H1 (cell line): Measurements from ENCODE around the gene ADCK1.

Experiments
- CBX5 ChIP-seq: fragments of 300-800, 300-1000 bp; sonication (generic); IDR thresholded peaks from 2 replicates; pipeline ENCODE4 v1.7.1; 2016; ENCODE audit warnings: antibody characterized with exemption, low read length, low read depth
- EZH2 ChIP-seq: fragments of 200-600 bp; sonication (generic); IDR thresholded peaks from 2 replicates; pipeline ENCODE4 v1.7.1; 2012; ENCODE audit warnings: low read depth, mild to moderate bottlenecking, moderate library complexity, low read length, inconsistent platforms; ENCODE audit not compliant: severe bottlenecking
- POLR2A ChIP-seq, 2 experiments: IDR thresholded peaks; 1 replicate in 1 of 2; 2 replicates in 1 of 2; pipeline ENCODE4 v1.6.1; 2011; ENCODE audit warnings: low read depth in 2 of 2, low read length in 2 of 2, mild to moderate bottlenecking in 2 of 2; ENCODE audit errors: control extremely low read depth in 1 of 2
- SIN3A ChIP-seq, 2 experiments: IDR thresholded peaks in 1 of 2; conservative IDR thresholded peaks in 1 of 2; 2 replicates each; pipeline ENCODE4 v1.6.1; 2011 to 2012; ENCODE audit warnings: low read length in 2 of 2, improper control_type of control experiment in 1 of 2, low read depth in 1 of 2, mild to moderate bottlenecking in 1 of 2
- SP1 ChIP-seq: IDR thresholded peaks from 2 replicates; pipeline ENCODE4 v1.6.1; 2011; ENCODE audit warnings: low read depth, low read length
- TAF1 ChIP-seq: IDR thresholded peaks from 2 replicates; pipeline ENCODE4 v1.6.1; 2011; ENCODE audit warnings: mild to moderate bottlenecking, low read depth, low read length
- TEAD4 ChIP-seq: IDR thresholded peaks from 2 replicates; pipeline ENCODE4 v1.6.1; 2012; ENCODE audit warnings: low read depth, low read length, inconsistent platforms, mixed read lengths
- TF ChIP-seq, protein P1 (sequence below), 3 experiments: IDR thresholded peaks; 1 replicate in 2 of 3; 2 replicates in 1 of 3; pipeline versions ENCODE4 v1.5.1 to v1.6.1; 2011; ENCODE audit warnings: low read length in 3 of 3, mild to moderate bottlenecking in 3 of 3, inconsistent platforms in 2 of 3, low read depth in 1 of 3, moderate library complexity in 1 of 3; ENCODE audit not compliant: insufficient read depth in 1 of 3; ENCODE audit errors: control extremely low read depth in 1 of 3

DNA sequence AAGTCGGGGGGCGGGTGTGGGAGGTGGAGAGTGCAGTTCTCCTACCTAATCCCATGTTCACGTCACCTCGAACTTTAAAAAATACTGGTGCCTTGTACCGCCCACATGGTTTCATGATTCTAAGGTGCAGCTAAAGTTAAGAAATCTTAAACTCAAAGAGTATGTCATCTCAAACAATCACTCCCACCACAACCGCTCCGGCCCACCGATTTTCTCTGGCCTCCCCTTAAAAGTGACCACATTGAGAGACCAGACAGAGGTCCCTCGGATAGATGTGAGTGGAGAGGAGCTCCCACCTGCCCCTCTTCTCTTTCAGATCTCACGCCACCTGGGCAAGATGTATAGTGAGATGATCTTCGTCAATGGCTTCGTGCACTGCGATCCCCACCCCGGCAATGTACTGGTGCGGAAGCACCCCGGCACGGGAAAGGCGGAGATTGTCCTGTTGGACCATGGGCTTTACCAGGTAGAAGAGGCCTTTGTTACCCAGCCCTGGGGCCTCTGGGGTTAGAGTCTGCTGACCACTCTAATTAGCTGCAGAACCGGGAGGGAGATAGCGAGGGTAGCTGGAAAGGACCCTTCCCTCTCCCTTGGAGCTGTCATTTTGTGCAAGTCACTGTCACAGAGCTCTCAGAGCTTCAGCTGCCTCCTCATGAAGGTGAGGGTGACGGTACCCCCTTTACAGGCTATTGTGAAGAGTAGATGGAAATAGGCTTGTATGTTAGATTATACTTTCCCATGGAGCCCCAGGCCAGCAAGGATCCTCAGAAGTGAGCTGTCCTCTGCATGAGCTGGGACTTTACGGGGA is 124.4 kb downstream of the ADCK1 start:
- TF ChIP-seq TEAD4 (no peak), SIN3A (conservative IDR thresholded peaks at IDR 0.05 in 1 of 2, IDR thresholded peaks at IDR 0.05 in 1 of 2; ENCODE audit: low read depth in 1 of 2, low read length in 2 of 2) (no peak), CBX5 (no peak), EZH2 (no peak), TAF1 (no peak), POLR2A (IDR thresholded peaks at IDR 0.05; ENCODE audit: control extremely low read depth in 1 of 2, low read depth in 2 of 2, low read length in 2 of 2) (no peak), SP1 (no peak)
- TF ChIP-seq, protein P1, sequence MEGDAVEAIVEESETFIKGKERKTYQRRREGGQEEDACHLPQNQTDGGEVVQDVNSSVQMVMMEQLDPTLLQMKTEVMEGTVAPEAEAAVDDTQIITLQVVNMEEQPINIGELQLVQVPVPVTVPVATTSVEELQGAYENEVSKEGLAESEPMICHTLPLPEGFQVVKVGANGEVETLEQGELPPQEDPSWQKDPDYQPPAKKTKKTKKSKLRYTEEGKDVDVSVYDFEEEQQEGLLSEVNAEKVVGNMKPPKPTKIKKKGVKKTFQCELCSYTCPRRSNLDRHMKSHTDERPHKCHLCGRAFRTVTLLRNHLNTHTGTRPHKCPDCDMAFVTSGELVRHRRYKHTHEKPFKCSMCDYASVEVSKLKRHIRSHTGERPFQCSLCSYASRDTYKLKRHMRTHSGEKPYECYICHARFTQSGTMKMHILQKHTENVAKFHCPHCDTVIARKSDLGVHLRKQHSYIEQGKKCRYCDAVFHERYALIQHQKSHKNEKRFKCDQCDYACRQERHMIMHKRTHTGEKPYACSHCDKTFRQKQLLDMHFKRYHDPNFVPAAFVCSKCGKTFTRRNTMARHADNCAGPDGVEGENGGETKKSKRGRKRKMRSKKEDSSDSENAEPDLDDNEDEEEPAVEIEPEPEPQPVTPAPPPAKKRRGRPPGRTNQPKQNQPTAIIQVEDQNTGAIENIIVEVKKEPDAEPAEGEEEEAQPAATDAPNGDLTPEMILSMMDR (IDR thresholded peaks at IDR 0.05; ENCODE audit: control extremely low read depth in 1 of 3, insufficient read depth in 1 of 3, low read depth in 1 of 3, low read length in 3 of 3) = no peak
